GM19240 (cell line): ENCODE measurements around the gene ZNF765.
"Not testable (repeated sequence)": the region's sequence is repeated elsewhere in the genome, so short reads cannot be mapped to it uniquely, and the experiment has no call there.

Source experiments
- DNase-seq: peaks from one replicate; pipeline ENCODE4 v3.0.0; 2011; ENCODE audit warnings: low spot score; ENCODE audit not compliant: insufficient read length

The ZNF765 gene

GRCh38 chr19:53420520-53421315 is 25.8 kb downstream of the ZNF765 start:
- not testable (repeated sequence) for DNase-seq

GRCh38 chr19:53422551-53422950 is 27.6 kb downstream of the ZNF765 start:
- no peak for DNase-seq

- DNase-seq = not testable (repeated sequence)
These were observed 28.1 kb downstream of the ZNF765 start for GRCh38 chr19:53423074-53423473.

- not testable (repeated sequence) for DNase-seq
These were observed 28.7 kb downstream of the ZNF765 start for GRCh38 chr19:53423680-53424079.

GRCh38 chr19:53424968-53425597 is 30.1 kb downstream of the ZNF765 start:
- DNase-seq = no peak

GRCh38 chr19:53431399-53432087 is 36.6 kb downstream of the ZNF765 start, which contains the start of gene ZNF761:
Gene ZNF761 (plus strand): TSS chr19:53431984. CDS start chr19:53447269, 15,285 bp downstream.
- peak; percentile 70 for DNase-seq

- no peak for DNase-seq
These were observed 37.2 kb downstream of the ZNF765 start for GRCh38 chr19:53432088-53432661.

GRCh38 chr19:53443809-53444208 is 48.9 kb downstream of the ZNF765 start:
- DNase-seq = not testable (repeated sequence)

- not testable (repeated sequence) for DNase-seq
These were observed 52.2 kb downstream of the ZNF765 start for GRCh38 chr19:53447196-53447595.

- DNase-seq = no peak
These were observed 60.9 kb downstream of the ZNF765 start for GRCh38 chr19:53455828-53456227.

GRCh38 chr19:53460131-53460721 is 65.3 kb downstream of the ZNF765 start:
- DNase-seq = not testable (repeated sequence)

GRCh38 chr19:53461866-53462265 is 66.9 kb downstream of the ZNF765 start:
- DNase-seq = no peak

- no peak for DNase-seq
These were observed 67.9 kb downstream of the ZNF765 start for GRCh38 chr19:53462861-53463260.

- no peak for DNase-seq
These were observed 68.3 kb downstream of the ZNF765 start for GRCh38 chr19:53463263-53463662.

- no peak for DNase-seq
These were observed 72.0 kb downstream of the ZNF765 start for GRCh38 chr19:53466726-53467484.

- peak; percentile 59 for DNase-seq
These were observed 72.7 kb downstream of the ZNF765 start, which contains the start of gene ZNF813 for GRCh38 chr19:53467485-53468262. Gene ZNF813 (plus strand): TSS chr19:53467733. CDS start chr19:53483823, 16,090 bp downstream.

- DNase-seq = not testable (repeated sequence)
These were observed 73.7 kb downstream of the ZNF765 start for GRCh38 chr19:53468628-53469027.

- DNase-seq = no peak
These were observed 77.0 kb downstream of the ZNF765 start for GRCh38 chr19:53471916-53472315.

- not testable (repeated sequence) for DNase-seq
These were observed 79.9 kb downstream of the ZNF765 start for GRCh38 chr19:53474832-53475231.

- not testable (repeated sequence) for DNase-seq
These were observed 80.5 kb downstream of the ZNF765 start for GRCh38 chr19:53475470-53475869.
